GM12864 (cell line): ENCODE measurements around the gene RRP1.

Experiments
- DNase-seq: peaks from one replicate; pipeline ENCODE4 v3.0.0-alpha.2; 2011; ENCODE audit warnings: low read depth
- H3K4me3 ChIP-seq: 2 replicates; pipeline ENCODE4 v1.5.1; 2011; ENCODE audit warnings: mild to moderate bottlenecking, low read depth, low read length, control low read depth
- CTCF ChIP-seq: IDR thresholded peaks from 2 replicates; pipeline ENCODE4 v1.5.1; 2011; ENCODE audit warnings: low read depth, mild to moderate bottlenecking, moderate library complexity, low read length, control low read depth, inconsistent platforms; ENCODE audit errors: missing control alignments

Gene RRP1

DNA sequence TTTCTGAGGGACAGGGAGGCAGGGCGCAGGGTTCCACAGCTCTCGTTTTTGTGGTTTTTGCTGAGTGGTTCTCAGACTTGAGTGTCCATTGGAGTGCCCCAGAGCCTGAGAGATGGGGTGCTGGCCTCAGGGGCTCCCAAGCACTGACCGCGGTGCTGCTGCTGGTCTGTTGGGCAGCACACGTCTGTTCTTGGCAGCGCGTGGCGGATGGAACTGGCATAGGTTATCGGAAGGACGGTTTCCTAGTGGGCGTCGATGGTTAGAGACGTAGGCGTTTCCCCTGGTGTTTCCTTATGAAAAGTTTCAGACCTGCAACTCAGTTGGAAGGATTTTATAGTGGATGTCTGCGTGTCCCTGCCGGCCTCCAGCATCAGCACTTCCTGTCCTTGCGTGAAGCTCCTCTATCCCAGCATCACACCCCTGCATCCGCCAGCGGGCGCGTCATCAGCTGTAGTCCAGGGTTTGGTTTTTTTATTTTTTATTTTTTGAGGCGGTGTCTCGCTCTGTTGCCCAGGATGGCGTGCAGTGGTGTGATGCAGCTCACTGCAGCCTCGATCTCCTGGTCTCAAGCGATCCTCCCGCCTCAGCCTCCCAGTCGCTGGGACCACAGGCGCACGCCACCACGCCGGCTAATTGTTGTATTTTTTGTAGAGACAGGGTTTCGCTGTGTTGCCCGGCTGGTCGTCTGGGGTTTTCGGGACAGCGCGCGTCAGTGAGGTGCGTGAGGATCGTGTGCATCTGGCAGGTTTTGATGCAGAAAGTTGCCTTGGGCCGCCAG lies 11.8 kb downstream of the RRP1 start:
- no peak overlapping the region for H3K4me3 ChIP-seq
- TF ChIP-seq CTCF, result no peak
- no peak for DNase-seq

GRCh38 chr21:43802713-43803313 lies 13.4 kb downstream of the RRP1 start:
- no peak for DNase-seq
- no peak overlapping the region for H3K4me3 ChIP-seq
- TF ChIP-seq CTCF, result no peak

- TF ChIP-seq CTCF, result no peak
- H3K4me3 ChIP-seq, result no peak overlapping the region
Observed at GRCh38 chr21:43803558-43804300, 14.4 kb downstream of the RRP1 start.

DNA sequence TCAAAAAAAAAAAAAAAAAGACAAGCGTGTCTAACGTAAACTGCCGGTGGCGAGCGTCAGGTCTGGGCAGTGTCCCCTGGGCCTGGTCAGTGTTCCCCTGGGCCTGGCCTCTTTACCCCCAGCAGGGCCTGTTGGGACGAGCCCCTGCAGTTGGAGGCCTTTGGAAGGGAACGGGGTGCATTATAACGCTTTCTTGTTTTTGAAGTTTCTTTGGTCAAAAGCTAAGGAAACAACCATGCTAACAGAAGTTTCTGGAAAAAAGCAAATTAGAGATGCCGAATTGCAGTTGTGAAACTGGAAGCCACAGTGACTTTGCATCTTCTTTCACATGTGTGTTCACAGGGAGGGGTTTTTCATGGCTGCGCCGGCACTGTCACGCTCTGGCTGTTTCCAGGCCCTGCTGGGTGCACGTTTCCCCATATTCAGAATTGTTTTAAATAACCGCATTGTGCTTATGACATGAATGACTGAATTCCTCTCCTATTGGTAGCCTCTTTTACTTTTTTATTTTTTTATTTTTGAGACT lies 16.0 kb downstream of the RRP1 start:
- no peak for TF ChIP-seq CTCF
- no peak overlapping the region for H3K4me3 ChIP-seq
- DNase-seq, result peak; percentile 97

More at GRCh38 chr21:43803558-43804300, 14.4 kb downstream of the RRP1 start:
- DNase-seq, result no peak

DNA sequence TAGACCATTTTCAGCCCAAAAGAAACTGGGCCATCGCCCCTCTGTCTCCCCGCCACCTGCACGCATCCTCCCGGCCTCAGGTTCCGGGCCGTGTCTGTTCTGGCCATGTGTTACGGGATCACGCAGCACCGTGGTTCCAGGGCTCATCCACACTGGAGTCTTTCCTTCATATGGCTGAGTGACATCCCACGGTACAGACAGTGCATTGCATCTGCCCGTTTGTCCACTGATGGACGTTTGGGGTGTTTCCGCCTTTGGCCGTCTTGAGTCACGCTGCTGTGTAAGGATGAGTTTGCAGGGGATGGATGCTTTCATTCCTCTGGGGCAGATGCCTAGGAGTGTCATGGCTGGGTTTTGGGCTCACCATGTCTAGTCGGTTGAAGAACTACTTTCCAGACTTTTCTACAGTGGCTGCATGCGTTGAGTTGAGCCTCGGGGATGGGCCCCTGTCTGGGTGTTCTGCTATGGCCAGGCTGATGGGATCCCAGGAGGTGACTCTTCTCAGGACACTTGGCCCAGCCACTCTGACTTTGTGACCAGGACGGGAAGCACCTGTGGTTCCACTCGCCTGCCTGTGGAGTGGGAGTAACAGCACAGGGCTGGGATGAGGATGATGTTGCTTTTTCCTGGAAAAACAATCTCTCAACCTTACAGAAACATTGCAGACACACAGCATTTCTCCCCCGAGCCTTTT lies 16.8 kb downstream of the RRP1 start:
- no peak for TF ChIP-seq CTCF
- DNase-seq, result peak; percentile 18
- H3K4me3 ChIP-seq, result no peak overlapping the region

DNA sequence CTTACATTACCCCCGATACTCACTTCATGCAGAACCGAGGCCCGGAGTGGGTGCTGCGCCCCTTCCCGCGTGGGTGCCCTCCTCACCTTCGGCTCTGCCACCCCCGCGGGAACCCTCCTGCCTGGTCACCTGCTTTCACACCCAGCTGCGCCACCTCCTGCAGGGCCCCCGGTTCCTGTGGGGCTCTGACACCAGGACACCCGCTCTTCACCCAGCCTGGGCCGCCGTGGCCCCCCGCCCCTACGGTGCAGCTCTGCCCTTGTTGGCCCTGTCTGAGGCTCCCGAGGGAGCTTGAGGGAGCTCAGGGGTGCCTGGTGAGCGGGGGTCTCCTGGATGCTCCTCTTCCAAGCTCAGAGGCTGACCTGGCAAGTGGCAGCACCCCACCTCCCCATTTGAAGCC lies 19.0 kb downstream of the RRP1 start:
- H3K4me3 ChIP-seq, result no peak overlapping the region
- no peak for TF ChIP-seq CTCF
- DNase-seq, result no peak
